ENCODE measurements around the gene OR6C68.
"Not testable (repeated sequence)": the region's sequence is repeated elsewhere in the genome, so short reads cannot be mapped to it uniquely, and the experiment has no call there.

The OR6C68 gene

GRCh38 chr12:55492078-55492477, at the start of gene OR6C68:
Gene OR6C68, plus strand, starts transcription at chr12:55492378. Its CDS starts 0 bp downstream, at chr12:55492378.
- H3K4me3 ChIP-seq (ENCODE audit: low read length): no peak within 1 kb of the TSS
- no peak within 1 kb of the TSS for H3K9ac ChIP-seq (ENCODE audit: low read length)
- H3K4me1 ChIP-seq (ENCODE audit: control insufficient read depth, insufficient read depth, low read length): no peaks in the 10 kb centered on the region
- H3K36me3 ChIP-seq (ENCODE audit: control insufficient read depth, insufficient read depth, low read length): no peaks in the 10 kb centered on the region
- H3K27me3 ChIP-seq (ENCODE audit: control insufficient read depth, insufficient read depth, low read length): no peaks in the 10 kb centered on the region
- no peak within 1 kb of the TSS for H3K27ac ChIP-seq (ENCODE audit: low read depth, low read length)

- Histone ChIP-seq H3K27ac (ENCODE audit: low read depth, low read length) (no peak within 1 kb of the TSS), H3K4me3 (ENCODE audit: low read length) (no peak within 1 kb of the TSS), H3K36me3 (ENCODE audit: control insufficient read depth, insufficient read depth, low read length) (no peaks in the 10 kb centered on the region), H3K4me1 (ENCODE audit: control insufficient read depth, insufficient read depth, low read length) (no peaks in the 10 kb centered on the region), H3K27me3 (ENCODE audit: control insufficient read depth, insufficient read depth, low read length) (no peaks in the 10 kb centered on the region), H3K9ac (ENCODE audit: low read length) (no peak within 1 kb of the TSS)
Observed at GRCh38 chr12:55443776-55444175, 48.4 kb upstream of the OR6C68 start, which contains the start of gene OR6C2. Gene OR6C2, plus strand, starts transcription at chr12:55444076. Its CDS starts 8,138 bp downstream, at chr12:55452214.

- H3K36me3 ChIP-seq (ENCODE audit: control insufficient read depth, insufficient read depth, low read length): no peaks in the 10 kb centered on the region
- H3K4me3 ChIP-seq (ENCODE audit: low read length): no peak overlapping the region
- H3K27me3 ChIP-seq (ENCODE audit: control insufficient read depth, insufficient read depth, low read length): no peaks in the 10 kb centered on the region
- no peaks in the 10 kb centered on the region for H3K4me1 ChIP-seq (ENCODE audit: control insufficient read depth, insufficient read depth, low read length)
- H3K27ac ChIP-seq (ENCODE audit: low read depth, low read length): no peak overlapping the region
- H3K9ac ChIP-seq (ENCODE audit: low read length): no peak overlapping the region
Observed at GRCh38 chr12:55445357-55445756, 46.8 kb upstream of the OR6C68 start.

GRCh38 chr12:55446326-55446725, 45.9 kb upstream of the OR6C68 start:
- H3K36me3 ChIP-seq (ENCODE audit: control insufficient read depth, insufficient read depth, low read length): no peaks in the 10 kb centered on the region
- H3K9ac ChIP-seq (ENCODE audit: low read length): no peak overlapping the region
- no peak overlapping the region for H3K4me3 ChIP-seq (ENCODE audit: low read length)
- no peak overlapping the region for H3K27ac ChIP-seq (ENCODE audit: low read depth, low read length)
- H3K27me3 ChIP-seq (ENCODE audit: control insufficient read depth, insufficient read depth, low read length): no peaks in the 10 kb centered on the region
- H3K4me1 ChIP-seq (ENCODE audit: control insufficient read depth, insufficient read depth, low read length): no peaks in the 10 kb centered on the region

GRCh38 chr12:55448825-55449224, 43.4 kb upstream of the OR6C68 start:
- H3K4me1 ChIP-seq (ENCODE audit: control insufficient read depth, insufficient read depth, low read length): no peaks in the 10 kb centered on the region
- H3K27me3 ChIP-seq (ENCODE audit: control insufficient read depth, insufficient read depth, low read length): no peaks in the 10 kb centered on the region
- H3K4me3 ChIP-seq (ENCODE audit: low read length): no peak overlapping the region

GRCh38 chr12:55464926-55465325, 27.3 kb upstream of the OR6C68 start:
- not testable (repeated sequence) for H3K4me1 ChIP-seq (ENCODE audit: control insufficient read depth, insufficient read depth, low read length); H3K27ac ChIP-seq (ENCODE audit: low read depth, low read length); H3K4me3 ChIP-seq (ENCODE audit: low read length); H3K36me3 ChIP-seq (ENCODE audit: control insufficient read depth, insufficient read depth, low read length); H3K27me3 ChIP-seq (ENCODE audit: control insufficient read depth, insufficient read depth, low read length); H3K9ac ChIP-seq (ENCODE audit: low read length)

More at GRCh38 chr12:55448825-55449224, 43.4 kb upstream of the OR6C68 start:
- Histone ChIP-seq H3K36me3 (ENCODE audit: control insufficient read depth, insufficient read depth, low read length) (no peaks in the 10 kb centered on the region), H3K9ac (ENCODE audit: low read length) (no peak overlapping the region), H3K27ac (ENCODE audit: low read depth, low read length) (no peak overlapping the region)

- Histone ChIP-seq H3K36me3 (ENCODE audit: control insufficient read depth, insufficient read depth, low read length) (no peaks in the 10 kb centered on the region), H3K9ac (ENCODE audit: low read length) (no peak overlapping the region), H3K27ac (ENCODE audit: low read depth, low read length) (no peak overlapping the region), H3K4me3 (ENCODE audit: low read length) (no peak overlapping the region), H3K4me1 (ENCODE audit: control insufficient read depth, insufficient read depth, low read length) (no peaks in the 10 kb centered on the region), H3K27me3 (ENCODE audit: control insufficient read depth, insufficient read depth, low read length) (no peaks in the 10 kb centered on the region)
Observed at GRCh38 chr12:55467836-55468235, 24.3 kb upstream of the OR6C68 start.

- no peak overlapping the region for H3K27ac ChIP-seq (ENCODE audit: low read depth, low read length)
- H3K36me3 ChIP-seq (ENCODE audit: control insufficient read depth, insufficient read depth, low read length): no peaks in the 10 kb centered on the region
- H3K9ac ChIP-seq (ENCODE audit: low read length): no peak overlapping the region
- no peaks in the 10 kb centered on the region for H3K4me1 ChIP-seq (ENCODE audit: control insufficient read depth, insufficient read depth, low read length)
- H3K27me3 ChIP-seq (ENCODE audit: control insufficient read depth, insufficient read depth, low read length): no peaks in the 10 kb centered on the region
- H3K4me3 ChIP-seq (ENCODE audit: low read length): no peak overlapping the region
Observed at GRCh38 chr12:55469291-55469690, 22.9 kb upstream of the OR6C68 start.

GRCh38 chr12:55470088-55470829, 21.9 kb upstream of the OR6C68 start, which contains the start of gene OR6C70:
Gene OR6C70, minus strand, starts transcription at chr12:55470138. Its CDS starts 0 bp downstream, at chr12:55470138.
- H3K27me3 ChIP-seq (ENCODE audit: control insufficient read depth, insufficient read depth, low read length): no peaks in the 10 kb centered on the region
- no peak within 1 kb of the TSS for H3K9ac ChIP-seq (ENCODE audit: low read length)
- no peak within 1 kb of the TSS for H3K27ac ChIP-seq (ENCODE audit: low read depth, low read length)
- H3K36me3 ChIP-seq (ENCODE audit: control insufficient read depth, insufficient read depth, low read length): no peaks in the 10 kb centered on the region
- H3K4me3 ChIP-seq (ENCODE audit: low read length): no peak within 1 kb of the TSS
- no peaks in the 10 kb centered on the region for H3K4me1 ChIP-seq (ENCODE audit: control insufficient read depth, insufficient read depth, low read length)

- no peak overlapping the region for H3K9ac ChIP-seq (ENCODE audit: low read length)
- H3K27me3 ChIP-seq (ENCODE audit: control insufficient read depth, insufficient read depth, low read length): no peaks in the 10 kb centered on the region
- H3K36me3 ChIP-seq (ENCODE audit: control insufficient read depth, insufficient read depth, low read length): no peaks in the 10 kb centered on the region
- no peak overlapping the region for H3K4me3 ChIP-seq (ENCODE audit: low read length)
- no peak overlapping the region for H3K27ac ChIP-seq (ENCODE audit: low read depth, low read length)
- H3K4me1 ChIP-seq (ENCODE audit: control insufficient read depth, insufficient read depth, low read length): no peaks in the 10 kb centered on the region
Observed at GRCh38 chr12:55472264-55472663, 19.9 kb upstream of the OR6C68 start.

GRCh38 chr12:55479136-55479535, 13.0 kb upstream of the OR6C68 start:
- H3K4me1 ChIP-seq (ENCODE audit: control insufficient read depth, insufficient read depth, low read length); H3K27me3 ChIP-seq (ENCODE audit: control insufficient read depth, insufficient read depth, low read length); H3K4me3 ChIP-seq (ENCODE audit: low read length); H3K9ac ChIP-seq (ENCODE audit: low read length); H3K27ac ChIP-seq (ENCODE audit: low read depth, low read length); H3K36me3 ChIP-seq (ENCODE audit: control insufficient read depth, insufficient read depth, low read length): not testable (repeated sequence)

GRCh38 chr12:55484284-55484683, 7.9 kb upstream of the OR6C68 start:
- H3K4me3 ChIP-seq (ENCODE audit: low read length); H3K36me3 ChIP-seq (ENCODE audit: control insufficient read depth, insufficient read depth, low read length); H3K27me3 ChIP-seq (ENCODE audit: control insufficient read depth, insufficient read depth, low read length); H3K4me1 ChIP-seq (ENCODE audit: control insufficient read depth, insufficient read depth, low read length); H3K27ac ChIP-seq (ENCODE audit: low read depth, low read length); H3K9ac ChIP-seq (ENCODE audit: low read length): not testable (repeated sequence)

- Histone ChIP-seq H3K27ac (ENCODE audit: low read depth, low read length) (no peak overlapping the region), H3K9ac (ENCODE audit: low read length) (no peak overlapping the region), H3K27me3 (ENCODE audit: control insufficient read depth, insufficient read depth, low read length) (no peaks in the 10 kb centered on the region), H3K4me3 (ENCODE audit: low read length) (no peak overlapping the region), H3K36me3 (ENCODE audit: control insufficient read depth, insufficient read depth, low read length) (no peaks in the 10 kb centered on the region), H3K4me1 (ENCODE audit: control insufficient read depth, insufficient read depth, low read length) (no peaks in the 10 kb centered on the region)
Observed at GRCh38 chr12:55495490-55495889, 3.3 kb downstream of the OR6C68 start.
